ENCODE measurements around the gene OR5A2. TPM values are rescaled to one million over a fixed set of nuclear protein-coding genes. Genes with fewer than 3 reads are reported as not detected.

OR5A2 gene
- total and polyA plus RNA-seq, 2 of the 8 experiments (the other 6 are each of a cell fraction or from before 2014, with no cell fraction given): not detected

- no peak overlapping the region for H2BK12ac ChIP-seq (ENCODE audit: low read depth, low read length)
- DNase-seq (ENCODE audit: low read depth in 1 of 2, low spot score in 2 of 2) (no peak), FAIRE-seq (no peak)
- H3K4me1 ChIP-seq (replicated peaks in 1 of 4; ENCODE audit: control insufficient read depth in 3 of 4, insufficient read depth in 4 of 4, low read length in 3 of 4): no peaks in the 10 kb centered on the region
- H3K14ac ChIP-seq (ENCODE audit: insufficient read length): no peak overlapping the region
- no peak overlapping the region for H2BK20ac ChIP-seq (ENCODE audit: low read length)
- no peak overlapping the region for H3K9ac ChIP-seq (replicated peaks in 1 of 4; ENCODE audit: extremely low read depth in 1 of 4, low read depth in 3 of 4, low read length in 3 of 4)
- no peak overlapping the region for H2AK5ac ChIP-seq (ENCODE audit: low read depth, low read length)
- ChIA-PET POLR2A (ENCODE audit: partially characterized antibody) (no interaction called here), CTCF (ENCODE audit: partially characterized antibody) (interaction anchor here (0.6 to 4.1 kb wide), 5 partner anchors 9 to 220 kb away, joined by 3 to 10 read pairs (median 3); no protein-coding TSS in a partner anchor)
- H3K23ac ChIP-seq (ENCODE audit: insufficient read length): no peak overlapping the region
- no peaks in the 10 kb centered on the region for H3K27me3 ChIP-seq (replicated peaks in 1 of 4; ENCODE audit: control insufficient read depth in 3 of 4, extremely low read depth in 1 of 4, insufficient read depth in 3 of 4, low read length in 3 of 4)
- WGBS, 2 experiments (ENCODE audit: extremely low coverage in 1 of 2, insufficient coverage in 1 of 2, insufficient read length in 1 of 2, insufficient replicate concordance in 2 of 2, low coverage in 1 of 2, low lambda C conversion rate in 2 of 2, missing lambda C conversion rate in 1 of 2): 90% methylated on average over 2 of the region's 2 CpGs; no CpG with 5 or more reads in 1 of the 2 experiments
- H2BK15ac ChIP-seq (ENCODE audit: low read length): no peak overlapping the region
- no peak overlapping the region for H4K91ac ChIP-seq (replicated peaks; ENCODE audit: insufficient read length, low read length)
- no peak overlapping the region for H4K8ac ChIP-seq (ENCODE audit: extremely low read depth, insufficient read depth, low read length)
- H3K4me2 ChIP-seq (ENCODE audit: insufficient read depth in 1 of 2, low read depth in 2 of 2, low read length in 2 of 2): no peak overlapping the region
- no peaks in the 10 kb centered on the region for H3K23me2 ChIP-seq (ENCODE audit: low read depth, low read length)
- H3K27ac ChIP-seq (ENCODE audit: low read depth, low read length): no peak overlapping the region
- H3K9me3 ChIP-seq (ENCODE audit: insufficient read depth in 2 of 2, low read depth in 1 of 2, low read length in 1 of 2): no peaks in the 10 kb centered on the region
- H3K18ac ChIP-seq (ENCODE audit: extremely low read depth, low read length): no peak overlapping the region
- no peak overlapping the region for H2BK120ac ChIP-seq (replicated peaks; ENCODE audit: low read depth, low read length)
- no peak overlapping the region for H2AFZ ChIP-seq (ENCODE audit: low read length)
- H4K5ac ChIP-seq (ENCODE audit: insufficient read length, low read depth, low read length): no peak overlapping the region
- no peak overlapping the region for H2BK5ac ChIP-seq (ENCODE audit: low read depth, low read length)
- H3K4me3 ChIP-seq (ENCODE audit: extremely low read depth in 1 of 4, insufficient read depth in 2 of 4, low read depth in 3 of 4, low read length in 4 of 4): no peak overlapping the region
- no peak overlapping the region for H3K56ac ChIP-seq (replicated peaks; ENCODE audit: insufficient read length, low read depth, low read length)
- no peaks in the 10 kb centered on the region for H3K36me3 ChIP-seq (ENCODE audit: control insufficient read depth in 2 of 4, insufficient read depth in 4 of 4, low read length in 3 of 4)
- no peaks in the 10 kb centered on the region for H3K79me1 ChIP-seq (ENCODE audit: low read depth, low read length)
- no peaks in the 10 kb centered on the region for H3K79me2 ChIP-seq (ENCODE audit: control insufficient read depth in 1 of 2, insufficient read depth in 2 of 2, low read length in 2 of 2)
- no peak for TF ChIP-seq ASH2L (IDR thresholded peaks at IDR 0.05; ENCODE audit: low read length)
- no peak for TF ChIP-seq MAX (IDR thresholded peaks at IDR 0.05)
- TF ChIP-seq SP2 (IDR thresholded peaks at IDR 0.05; ENCODE audit: low read length): no peak
- TF ChIP-seq NRF1 (IDR thresholded peaks at IDR 0.05; ENCODE audit: low read depth, low read length): no peak
- no peak for TF ChIP-seq SAP30 (IDR thresholded peaks at IDR 0.05; ENCODE audit: insufficient read depth, insufficient replicate concordance, low read length)
- TF ChIP-seq RBBP5 (IDR thresholded peaks at IDR 0.05; ENCODE audit: borderline replicate concordance, low read depth, low read length): no peak
- no peak for TF ChIP-seq KDM4A (IDR thresholded peaks at IDR 0.05; ENCODE audit: low read depth, low read length, severe bottlenecking)
- no peak for TF ChIP-seq POLR2AphosphoS5 (IDR thresholded peaks at IDR 0.05; ENCODE audit: low read depth, low read length)
- no peak for TF ChIP-seq BCL11A (IDR thresholded peaks at IDR 0.05; ENCODE audit: low read depth in 2 of 2, low read length in 2 of 2)
- TF ChIP-seq TEAD4 (IDR thresholded peaks at IDR 0.05; ENCODE audit: low read depth, low read length): no peak
- no peak for TF ChIP-seq CBX5 (IDR thresholded peaks at IDR 0.05; ENCODE audit: low read depth, low read length)
- no peak for TF ChIP-seq CTCF (IDR thresholded peaks at IDR 0.05; ENCODE audit: control extremely low read depth in 1 of 3, insufficient read depth in 1 of 3, low read depth in 1 of 3, low read length in 3 of 3)
- H4K20me1 ChIP-seq (replicated peaks in 1 of 2; ENCODE audit: control insufficient read depth in 1 of 2, insufficient read depth in 2 of 2, low read length in 2 of 2): no peaks in the 10 kb centered on the region
- no peak overlapping the region for H3K4ac ChIP-seq (replicated peaks; ENCODE audit: insufficient read length, low read depth, low read length)
These were observed 8.1 kb downstream of the OR5A2 start for GRCh38 chr11:59418156-59418555.

Data from H1 (cell line).